CD14-positive monocyte (primary cell): ENCODE results near the gene PHRF1. TPM values are rescaled to one million over a fixed set of nuclear protein-coding genes. Genes with fewer than 3 reads are reported as not detected.

Source experiments
- DNase-seq, 3 donors: peaks; one replicate each; pipeline ENCODE4 v3.0.0-alpha.2; 2011 to 2022
- H2AFZ ChIP-seq: 2 replicates; pipeline ENCODE4 v1.6.0; 2012; ENCODE audit warnings: mild to moderate bottlenecking, low read depth, low read length, inconsistent platforms; ENCODE audit not compliant: insufficient read depth, poor library complexity, severe bottlenecking
- H3K27ac ChIP-seq, 2 donors: 1 replicate in 1 of 2; 2 replicates in 1 of 2; pipeline ENCODE4 v1.5.1; 2012 to 2013; ENCODE audit warnings: low read length in 2 of 2, control low read depth in 1 of 2, inconsistent platforms in 1 of 2, low read depth in 1 of 2, mild to moderate bottlenecking in 1 of 2
- H3K27me3 ChIP-seq, 2 donors: one replicate each; pipeline versions ENCODE4 v1.6.0 to v1.6.1; 2011 to 2013; ENCODE audit warnings: low read length in 2 of 2; ENCODE audit not compliant: control insufficient read depth in 2 of 2, insufficient read depth in 2 of 2
- H3K36me3 ChIP-seq, 2 donors: replicated peaks in 1 of 2; 1 replicate in 1 of 2; 2 replicates in 1 of 2; pipeline versions ENCODE4 v1.5.1 to v1.6.1; 2012 to 2013; ENCODE audit warnings: low read length in 2 of 2, control low read depth in 1 of 2, inconsistent platforms in 1 of 2, mild to moderate bottlenecking in 1 of 2; ENCODE audit not compliant: insufficient read depth in 2 of 2, control insufficient read depth in 1 of 2
- H3K4me1 ChIP-seq, 2 donors: 1 replicate in 1 of 2; 2 replicates in 1 of 2; pipeline versions ENCODE4 v1.5.1 to v1.6.1; 2012 to 2013; ENCODE audit warnings: low read length in 2 of 2, control low read depth in 1 of 2, inconsistent platforms in 1 of 2, mild to moderate bottlenecking in 1 of 2, moderate library complexity in 1 of 2; ENCODE audit not compliant: insufficient read depth in 2 of 2, control insufficient read depth in 1 of 2
- H3K4me2 ChIP-seq: replicated peaks from 2 replicates; pipeline ENCODE3; 2012; ENCODE audit warnings: low read length, moderate library complexity, mild to moderate bottlenecking; ENCODE audit not compliant: poor library complexity, severe bottlenecking; ENCODE audit errors: extremely low read depth
- H3K4me3 ChIP-seq, 3 experiments: fragments of 200-600 bp in 1 of 3; sonication (generic) in 1 of 3; replicated peaks in 1 of 3; 1 replicate in 2 of 3; 2 replicates in 1 of 3; pipeline ENCODE4 v1.5.1; 2011 to 2013; ENCODE audit warnings: low read length in 3 of 3, mild to moderate bottlenecking in 3 of 3, control low read depth in 2 of 3, low read depth in 2 of 3, inconsistent platforms in 1 of 3, moderate library complexity in 1 of 3
- H3K79me2 ChIP-seq: 2 replicates; pipeline ENCODE4 v1.6.0; 2012; ENCODE audit warnings: mild to moderate bottlenecking, control low read depth, inconsistent platforms, low read length, moderate library complexity; ENCODE audit not compliant: insufficient read depth
- H3K9ac ChIP-seq: 2 replicates; pipeline ENCODE4 v1.6.0; 2017; ENCODE audit warnings: low read length, mild to moderate bottlenecking; ENCODE audit not compliant: insufficient read depth, poor library complexity, severe bottlenecking
- H3K9me3 ChIP-seq, 2 donors: replicated peaks in 1 of 2; 1 replicate in 1 of 2; 2 replicates in 1 of 2; pipeline versions ENCODE4 v1.5.1 to v1.6.1; 2012 to 2013; ENCODE audit warnings: low read length in 2 of 2, control low read depth in 1 of 2; ENCODE audit not compliant: control insufficient read depth in 1 of 2, insufficient read depth in 1 of 2
- H4K20me1 ChIP-seq: 2 replicates; pipeline ENCODE4 v1.6.0; 2012; ENCODE audit warnings: mild to moderate bottlenecking, low read length, control low read depth, moderate library complexity; ENCODE audit not compliant: insufficient read depth
- H3K27ac Mint-ChIP-seq, 7 donors: one replicate each; pipeline ENCODE4 v1.8.0; 2020; ENCODE audit warnings: mild to moderate bottlenecking in 7 of 7, mixed read lengths in 7 of 7, moderate library complexity in 6 of 7, inconsistent platforms in 2 of 7
- H3K27me3 Mint-ChIP-seq, 3 donors: one replicate each; pipeline ENCODE4 v1.8.0; 2021 to 2022; ENCODE audit warnings: low read depth in 3 of 3, mild to moderate bottlenecking in 3 of 3, mixed read lengths in 3 of 3, moderate library complexity in 3 of 3, inconsistent platforms in 1 of 3
- H3K36me3 Mint-ChIP-seq, 2 donors: one replicate each; pipeline ENCODE4 v1.8.0; 2020; ENCODE audit warnings: mixed read lengths in 2 of 2, inconsistent platforms in 1 of 2, mild to moderate bottlenecking in 1 of 2
- H3K4me1 Mint-ChIP-seq: one replicate; pipeline ENCODE4 v1.8.0; 2020; ENCODE audit warnings: mild to moderate bottlenecking, mixed read lengths
- H3K4me3 Mint-ChIP-seq, 2 donors: one replicate each; pipeline ENCODE4 v1.8.0; 2020; ENCODE audit warnings: mild to moderate bottlenecking in 2 of 2, mixed read lengths in 2 of 2, moderate library complexity in 1 of 2
- H3K9me3 Mint-ChIP-seq, 7 donors: one replicate each; pipeline ENCODE4 v1.8.0; 2020 to 2022; ENCODE audit warnings: mixed read lengths in 7 of 7, mild to moderate bottlenecking in 6 of 7, moderate library complexity in 6 of 7, inconsistent platforms in 2 of 7
- CTCF ChIP-seq: fragments of 200-600 bp; IDR thresholded peaks from one replicate; pipeline ENCODE4 v1.8.0; 2022; ENCODE audit warnings: antibody characterized with exemption, mild to moderate bottlenecking
- WGBS: methylation state at CpG from one replicate; pipeline ENCODE4 v1.1.5; 2013; ENCODE audit warnings: missing lambda C conversion rate; ENCODE audit not compliant: insufficient coverage; 5-methylcytosine and 5-hydroxymethylcytosine counted together
- intact Hi-C, 2 donors: fragments of 100-400 bp; cut with micrococcal nuclease; formaldehyde crosslinking; loops; one replicate each; pipeline versions ENCODE4 v1.15.0 to v1.15.1; 2023
- polyA plus RNA-seq, 3 donors: library from polyadenylated mRNA; depleted of rRNA in 1 of 3; unstranded in 2 of 3; stranded (reverse) in 1 of 3; fragments of 300-500 nt in 2 of 3; fragments of >200 nt in 1 of 3; fragmentation: Illumina TruSeq in 2 of 3; gene quantifications; 1 replicate in 2 of 3; 2 replicates in 1 of 3; pipeline ENCODE4 v1.2.3, GENCODE V29; 2012 to 2021

Gene PHRF1
- polyA plus RNA-seq, 3 donors: 1.3 to 11.1 (median 3.3) TPM

GRCh38 chr11:615504-616319 is 39.4 kb downstream of the PHRF1 start, which contains the start of gene IRF7:
Gene IRF7 (minus strand): TSS chr11:615950. CDS start chr11:615364, 586 bp downstream.
- intact Hi-C loops: no loop called here
- WGBS: under 1% methylated on average over 48 of the region's 66 CpGs
- Histone ChIP-seq H3K27me3 (no peaks in the 10 kb centered on the region), H3K9me3 (no peaks in the 10 kb centered on the region), H3K27ac (peak within 1 kb of the TSS; percentile 93 to 94), H3K4me2 (peak within 1 kb of the TSS; percentile 85), H4K20me1 (peaks cover 44% of the 10 kb centered on the region), H3K79me2 (peaks cover 25% of the 10 kb centered on the region), H2AFZ (peak within 1 kb of the TSS; percentile 63), H3K9ac (peak within 1 kb of the TSS; percentile 88), H3K36me3 (peaks cover 35 to 39% of the 10 kb centered on the region in 2 donors), H3K4me1 (peaks cover 47 to 49% of the 10 kb centered on the region in 2 donors), H3K4me3 (peak within 1 kb of the TSS; percentile 77 to 98 (median 90))
- H3K4me3 Mint-ChIP-seq: peak within 1 kb of the TSS; percentile 81 to 91
- DNase-seq: peak; percentile 98
- H3K36me3 Mint-ChIP-seq: peaks cover 22 to 45% of the 10 kb centered on the region in 2 donors
- peak within 1 kb of the TSS; percentile 92 to 97 (median 95) for H3K27ac Mint-ChIP-seq
- no peak for TF ChIP-seq CTCF
- peaks cover 35% of the 10 kb centered on the region for H3K4me1 Mint-ChIP-seq
- H3K9me3 Mint-ChIP-seq: no peaks in the 10 kb centered on the region
- peaks cover 0 to 1% (median 0%) of the 10 kb centered on the region in 3 donors for H3K27me3 Mint-ChIP-seq

- no peak for TF ChIP-seq CTCF
- Mint-ChIP-seq H3K27ac (peak overlapping the region; percentile 92 to 97 (median 95)), H3K9me3 (no peaks in the 10 kb centered on the region), H3K36me3 (peaks cover 15 to 36% of the 10 kb centered on the region in 2 donors), H3K4me1 (peaks cover 40% of the 10 kb centered on the region), H3K27me3 (peaks cover 0 to 1% (median 0%) of the 10 kb centered on the region in 3 donors), H3K4me3 (peak overlapping the region; percentile 76 to 81)
- H3K27ac ChIP-seq: peak overlapping the region; percentile 93 to 94
- peaks cover 25% of the 10 kb centered on the region for H3K79me2 ChIP-seq
- peaks cover 35% of the 10 kb centered on the region for H4K20me1 ChIP-seq
- peak overlapping the region; percentile 2 to 98 (median 90) for H3K4me3 ChIP-seq
- 26% methylated on average over 21 of the region's 39 CpGs for WGBS
- intact Hi-C loops: no loop called here
- no peaks in the 10 kb centered on the region for H3K9me3 ChIP-seq
- peak in 2 of 3 donors; percentile 20 to 51 for DNase-seq
- peaks cover 51 to 56% of the 10 kb centered on the region in 2 donors for H3K4me1 ChIP-seq
- H3K36me3 ChIP-seq: peaks cover 27 to 31% of the 10 kb centered on the region in 2 donors
- peak overlapping the region; percentile 88 for H3K9ac ChIP-seq
- peak overlapping the region; percentile 85 for H3K4me2 ChIP-seq
- H2AFZ ChIP-seq: peak overlapping the region; percentile 59
- no peaks in the 10 kb centered on the region for H3K27me3 ChIP-seq
Observed at GRCh38 chr11:616320-617198, 40.3 kb downstream of the PHRF1 start.
